K562 (cell line): ENCODE results near the gene HEMGN. TPM values are rescaled to one million over a fixed set of nuclear protein-coding genes. Genes with fewer than 3 reads are reported as not detected.

Source experiments
- CC2D1A ChIP-seq: fragments of 450-650 bp; IDR thresholded peaks from 2 replicates; pipeline ENCODE4 v1.6.1; 2017; ENCODE audit warnings: mild to moderate bottlenecking
- CTBP1 ChIP-seq: fragments of 450-650 bp; IDR thresholded peaks from 2 replicates; pipeline ENCODE4 v1.6.1; 2016; ENCODE audit warnings: borderline replicate concordance
- E2F3 ChIP-seq: fragments of 250-450 bp; sonication (Bioruptor Pico); IDR thresholded peaks from 2 replicates; pipeline ENCODE4 v1.4.0; 2020; ENCODE audit warnings: mild to moderate bottlenecking
- ELF2 ChIP-seq: fragments of 250-450 bp; sonication (Bioruptor Pico); IDR thresholded peaks from 2 replicates; pipeline ENCODE4 v1.5.0; 2021; ENCODE audit warnings: mild to moderate bottlenecking
- MEIS2 ChIP-seq: fragments of 450-650 bp; IDR thresholded peaks from 2 replicates; pipeline ENCODE4 v1.6.1; 2014; ENCODE audit warnings: mild to moderate bottlenecking; ENCODE audit not compliant: partially characterized antibody
- MIER1 ChIP-seq: fragments of 450-650 bp; IDR thresholded peaks from 2 replicates; pipeline ENCODE4 v1.6.1; 2016; ENCODE audit warnings: antibody characterized with exemption, mild to moderate bottlenecking, low read depth
- MTA1 ChIP-seq: fragments of 450-650 bp; IDR thresholded peaks from 2 replicates; pipeline ENCODE4 v1.6.1; 2017; ENCODE audit warnings: borderline replicate concordance
- MTF1 ChIP-seq: fragments of 250-450 bp; sonication (Bioruptor Pico); IDR thresholded peaks from 2 replicates; pipeline ENCODE4 v1.9.0; 2021; ENCODE audit warnings: moderate library complexity, mild to moderate bottlenecking, inconsistent platforms, borderline replicate concordance
- NCOA1 ChIP-seq: fragments of 450-650 bp; IDR thresholded peaks from 2 replicates; pipeline ENCODE4 v1.6.1; 2016; ENCODE audit warnings: low read depth
- NRF1 ChIP-seq, 2 experiments: fragments of 450-650 bp; IDR thresholded peaks in 1 of 2; conservative IDR thresholded peaks in 1 of 2; 2 replicates each; pipeline ENCODE4 v1.6.1; 2014; ENCODE audit warnings: mild to moderate bottlenecking in 2 of 2
- PCBP1 ChIP-seq: fragments of 200-400 bp; formaldehyde crosslinking; IDR thresholded peaks from 2 replicates; pipeline ENCODE4 v1.6.1; 2018; ENCODE audit warnings: mild to moderate bottlenecking, low read depth, low read length; ENCODE audit not compliant: poor library complexity, severe bottlenecking
- RBM25 ChIP-seq: fragments of 200-400 bp; formaldehyde crosslinking; IDR thresholded peaks from 2 replicates; pipeline ENCODE4 v1.6.1; 2018; ENCODE audit warnings: low read length, low read depth, moderate library complexity; ENCODE audit not compliant: severe bottlenecking
- SAFB2 ChIP-seq: fragments of 200-400 bp; formaldehyde crosslinking; IDR thresholded peaks from 2 replicates; pipeline ENCODE4 v1.6.1; 2018; ENCODE audit warnings: borderline replicate concordance, low read length, low read depth, moderate library complexity; ENCODE audit not compliant: severe bottlenecking
- SOX6 ChIP-seq: fragments of 450-650 bp; IDR thresholded peaks from 2 replicates; pipeline ENCODE4 v1.6.1; 2014; ENCODE audit warnings: mild to moderate bottlenecking
- ZEB2 ChIP-seq: fragments of 450-650 bp; IDR thresholded peaks from 2 replicates; pipeline ENCODE4 v1.6.1; 2016
- ZNF23 ChIP-seq: fragments of 250-450 bp; sonication (Bioruptor Pico); IDR thresholded peaks from 2 replicates; pipeline ENCODE4 v1.4.0; 2020; ENCODE audit warnings: mild to moderate bottlenecking
- ZNF75A ChIP-seq: fragments of 450-650 bp; formaldehyde crosslinking; IDR thresholded peaks from 2 replicates; pipeline ENCODE4 v1.4.0; 2020; ENCODE audit warnings: mild to moderate bottlenecking
- polyA plus RNA-seq, 8 experiments: library from polyadenylated mRNA; depleted of rRNA in 4 of 8; stranded (reverse) in 5 of 8; unstranded in 3 of 8; fragments of >200 nt; fragmentation: Nextera tagmentation in 2 of 8; fragmentation: Illumina TruSeq in 1 of 8; extraction: Ambion mirVana in 2 of 8; extraction: Trizol in 1 of 8; gene quantifications; 2 replicates each; pipeline versions ENCODE4 v1.2.1 to v1.2.3, GENCODE V29; 2011 to 2014; ENCODE audit warnings: inconsistent platforms in 1 of 8, missing spikeins in 1 of 8
- total RNA-seq, 7 experiments: library from RNA; depleted of rRNA in 6 of 7; stranded (reverse); fragments of >200 nt in 6 of 7; fragmentation: Illumina TruSeq in 2 of 7; extraction: Trizol in 2 of 7; gene quantifications; 2 replicates each; pipeline versions ENCODE4 v1.2.1 to v1.2.3, GENCODE V29; 2011 to 2021; ENCODE audit warnings: low replicate concordance in 1 of 7
- TF ChIP-seq, protein P1 (sequence below): sonication (generic); formaldehyde crosslinking; IDR thresholded peaks from 2 replicates; pipeline ENCODE4 v1.8.0; 2022; ENCODE audit warnings: mild to moderate bottlenecking, missing genetic modification reagents
- TF ChIP-seq, protein P2 (sequence below): fragments of 250-450 bp; sonication (Bioruptor Pico); IDR thresholded peaks from 2 replicates; pipeline ENCODE4 v1.5.0; 2020; ENCODE audit warnings: mild to moderate bottlenecking
- TF ChIP-seq, protein P3 (sequence below): fragments of 250-450 bp; sonication (Bioruptor Pico); IDR thresholded peaks from 2 replicates; pipeline ENCODE4 v1.4.0; 2020; ENCODE audit warnings: mild to moderate bottlenecking, moderate library complexity, borderline replicate concordance
- TF ChIP-seq, protein P4 (sequence below): sonication (generic); formaldehyde crosslinking; IDR thresholded peaks from 2 replicates; pipeline ENCODE4 v1.8.1; 2022; ENCODE audit warnings: missing genetic modification reagents

The HEMGN gene
- total and polyA plus RNA-seq, 9 of the 15 experiments (the other 6 are each of a cell fraction or from before 2014, with no cell fraction given), result 56.3 to 258 (median 137) TPM

DNA sequence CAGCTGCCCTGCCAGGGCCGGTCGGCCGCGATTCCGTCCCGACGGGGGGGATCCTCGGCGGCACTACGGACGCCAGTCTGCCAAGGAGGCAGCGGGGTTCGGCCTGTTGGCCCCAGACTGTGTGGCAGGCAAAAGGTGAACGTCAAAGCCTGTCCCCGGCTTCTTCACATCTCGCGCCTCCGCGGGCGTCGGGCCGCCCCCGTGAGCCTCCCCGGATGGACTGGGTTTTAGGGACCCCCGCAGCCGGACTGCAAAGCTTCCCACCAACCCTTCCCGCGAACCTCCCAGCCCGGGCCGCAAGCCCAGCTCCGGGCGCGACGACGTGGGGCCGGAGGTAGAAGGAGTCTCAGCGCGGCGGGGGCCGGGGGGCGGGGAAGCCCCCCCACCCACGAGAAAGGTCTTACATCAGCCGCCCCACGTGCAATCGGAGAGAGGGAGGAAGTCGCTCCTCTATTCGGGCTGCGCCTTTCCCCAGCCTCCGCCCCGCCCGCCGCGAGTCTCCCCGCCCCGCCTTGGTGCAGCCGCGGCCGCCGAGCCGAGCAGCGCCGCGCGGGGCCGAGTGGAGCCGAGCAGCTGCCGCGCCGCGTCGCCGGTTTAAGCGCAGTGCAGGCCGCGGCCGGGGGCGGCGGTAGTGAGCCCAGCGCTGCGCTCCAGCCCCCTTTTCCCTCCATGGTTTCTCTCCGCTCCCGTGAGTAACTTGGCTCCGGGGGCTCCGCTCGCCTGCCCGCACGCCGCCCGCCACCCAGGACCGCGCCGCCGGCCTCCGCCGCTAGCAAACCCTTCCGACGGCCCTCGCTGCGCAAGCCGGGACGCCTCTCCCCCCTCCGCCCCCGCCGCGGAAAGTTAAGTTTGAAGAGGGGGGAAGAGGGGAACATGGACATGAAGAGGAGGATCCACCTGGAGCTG is 45.0 kb upstream of the HEMGN start, which contains the start of gene ANP32B (continued):
- TF ChIP-seq, protein P1, sequence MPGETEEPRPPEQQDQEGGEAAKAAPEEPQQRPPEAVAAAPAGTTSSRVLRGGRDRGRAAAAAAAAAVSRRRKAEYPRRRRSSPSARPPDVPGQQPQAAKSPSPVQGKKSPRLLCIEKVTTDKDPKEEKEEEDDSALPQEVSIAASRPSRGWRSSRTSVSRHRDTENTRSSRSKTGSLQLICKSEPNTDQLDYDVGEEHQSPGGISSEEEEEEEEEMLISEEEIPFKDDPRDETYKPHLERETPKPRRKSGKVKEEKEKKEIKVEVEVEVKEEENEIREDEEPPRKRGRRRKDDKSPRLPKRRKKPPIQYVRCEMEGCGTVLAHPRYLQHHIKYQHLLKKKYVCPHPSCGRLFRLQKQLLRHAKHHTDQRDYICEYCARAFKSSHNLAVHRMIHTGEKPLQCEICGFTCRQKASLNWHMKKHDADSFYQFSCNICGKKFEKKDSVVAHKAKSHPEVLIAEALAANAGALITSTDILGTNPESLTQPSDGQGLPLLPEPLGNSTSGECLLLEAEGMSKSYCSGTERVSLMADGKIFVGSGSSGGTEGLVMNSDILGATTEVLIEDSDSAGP (CRISPR knock-in tag), result no peak
- TF ChIP-seq ELF2 (CRISPR knock-in tag), result 0 out of 2 replicates have a peak, but pooled peaks have one; percentile 18
- TF ChIP-seq MTA1, result peak; percentile 58; the same call in 1 of the 2 replicates
- no peak for TF ChIP-seq MTF1 (CRISPR knock-in tag)
- TF ChIP-seq SOX6, result peak; percentile 22; the same call in 1 of the 2 replicates
- TF ChIP-seq, protein P2, sequence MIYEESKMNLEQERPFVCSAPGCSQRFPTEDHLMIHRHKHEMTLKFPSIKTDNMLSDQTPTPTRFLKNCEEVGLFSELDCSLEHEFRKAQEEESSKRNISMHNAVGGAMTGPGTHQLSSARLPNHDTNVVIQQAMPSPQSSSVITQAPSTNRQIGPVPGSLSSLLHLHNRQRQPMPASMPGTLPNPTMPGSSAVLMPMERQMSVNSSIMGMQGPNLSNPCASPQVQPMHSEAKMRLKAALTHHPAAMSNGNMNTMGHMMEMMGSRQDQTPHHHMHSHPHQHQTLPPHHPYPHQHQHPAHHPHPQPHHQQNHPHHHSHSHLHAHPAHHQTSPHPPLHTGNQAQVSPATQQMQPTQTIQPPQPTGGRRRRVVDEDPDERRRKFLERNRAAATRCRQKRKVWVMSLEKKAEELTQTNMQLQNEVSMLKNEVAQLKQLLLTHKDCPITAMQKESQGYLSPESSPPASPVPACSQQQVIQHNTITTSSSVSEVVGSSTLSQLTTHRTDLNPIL (CRISPR knock-in tag), result no peak
- peak; percentile 93 for TF ChIP-seq CTBP1
- peak; percentile 16; the same call in 1 of the 2 replicates for TF ChIP-seq E2F3 (CRISPR knock-in tag)
- TF ChIP-seq, protein P3, sequence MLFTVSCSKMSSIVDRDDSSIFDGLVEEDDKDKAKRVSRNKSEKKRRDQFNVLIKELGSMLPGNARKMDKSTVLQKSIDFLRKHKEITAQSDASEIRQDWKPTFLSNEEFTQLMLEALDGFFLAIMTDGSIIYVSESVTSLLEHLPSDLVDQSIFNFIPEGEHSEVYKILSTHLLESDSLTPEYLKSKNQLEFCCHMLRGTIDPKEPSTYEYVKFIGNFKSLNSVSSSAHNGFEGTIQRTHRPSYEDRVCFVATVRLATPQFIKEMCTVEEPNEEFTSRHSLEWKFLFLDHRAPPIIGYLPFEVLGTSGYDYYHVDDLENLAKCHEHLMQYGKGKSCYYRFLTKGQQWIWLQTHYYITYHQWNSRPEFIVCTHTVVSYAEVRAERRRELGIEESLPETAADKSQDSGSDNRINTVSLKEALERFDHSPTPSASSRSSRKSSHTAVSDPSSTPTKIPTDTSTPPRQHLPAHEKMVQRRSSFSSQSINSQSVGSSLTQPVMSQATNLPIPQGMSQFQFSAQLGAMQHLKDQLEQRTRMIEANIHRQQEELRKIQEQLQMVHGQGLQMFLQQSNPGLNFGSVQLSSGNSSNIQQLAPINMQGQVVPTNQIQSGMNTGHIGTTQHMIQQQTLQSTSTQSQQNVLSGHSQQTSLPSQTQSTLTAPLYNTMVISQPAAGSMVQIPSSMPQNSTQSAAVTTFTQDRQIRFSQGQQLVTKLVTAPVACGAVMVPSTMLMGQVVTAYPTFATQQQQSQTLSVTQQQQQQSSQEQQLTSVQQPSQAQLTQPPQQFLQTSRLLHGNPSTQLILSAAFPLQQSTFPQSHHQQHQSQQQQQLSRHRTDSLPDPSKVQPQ (CRISPR knock-in tag), result no peak
- TF ChIP-seq MEIS2, result no peak
- no peak for TF ChIP-seq RBM25
- no peak for TF ChIP-seq MIER1
- no peak for TF ChIP-seq ZNF23 (CRISPR knock-in tag)
- no peak for TF ChIP-seq ZEB2
- peak; percentile 40 to 58; a peak in 3 of 4 replicates for TF ChIP-seq NRF1 (conservative IDR thresholded peaks at IDR 0.05 in 1 of 2, IDR thresholded peaks at IDR 0.05 in 1 of 2)
- no peak for TF ChIP-seq SAFB2
- TF ChIP-seq ZNF75A (CRISPR knock-in tag), result no peak
- TF ChIP-seq, protein P4, sequence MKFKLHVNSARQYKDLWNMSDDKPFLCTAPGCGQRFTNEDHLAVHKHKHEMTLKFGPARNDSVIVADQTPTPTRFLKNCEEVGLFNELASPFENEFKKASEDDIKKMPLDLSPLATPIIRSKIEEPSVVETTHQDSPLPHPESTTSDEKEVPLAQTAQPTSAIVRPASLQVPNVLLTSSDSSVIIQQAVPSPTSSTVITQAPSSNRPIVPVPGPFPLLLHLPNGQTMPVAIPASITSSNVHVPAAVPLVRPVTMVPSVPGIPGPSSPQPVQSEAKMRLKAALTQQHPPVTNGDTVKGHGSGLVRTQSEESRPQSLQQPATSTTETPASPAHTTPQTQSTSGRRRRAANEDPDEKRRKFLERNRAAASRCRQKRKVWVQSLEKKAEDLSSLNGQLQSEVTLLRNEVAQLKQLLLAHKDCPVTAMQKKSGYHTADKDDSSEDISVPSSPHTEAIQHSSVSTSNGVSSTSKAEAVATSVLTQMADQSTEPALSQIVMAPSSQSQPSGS (CRISPR knock-in tag), result no peak; the same call in 1 of the 2 replicates
- peak; percentile 15; the same call in 1 of the 2 replicates for TF ChIP-seq CC2D1A
- TF ChIP-seq PCBP1, result peak; percentile 92
- no peak; the same call in 1 of the 2 replicates for TF ChIP-seq NCOA1
